K562 (cell line): Measurements from ENCODE around the gene TMEM86B. TPM values are rescaled to one million over a fixed set of nuclear protein-coding genes. Genes with fewer than 3 reads are reported as not detected.

Experiments used
- ARHGAP35 ChIP-seq: fragments of 450-650 bp; IDR thresholded peaks from 2 replicates; pipeline ENCODE4 v1.6.1; 2018; ENCODE audit not compliant: partially characterized antibody
- ATF1 ChIP-seq, 2 experiments: fragments of 450-650 bp in 1 of 2; IDR thresholded peaks; 2 replicates each; pipeline ENCODE4 v1.6.1; 2016; ENCODE audit warnings: missing compliant biosample characterization in 1 of 2, missing genetic modification characterization in 1 of 2
- BRD9 ChIP-seq: fragments of 450-650 bp; IDR thresholded peaks from 2 replicates; pipeline ENCODE4 v1.6.1; 2018; ENCODE audit warnings: low read depth; ENCODE audit not compliant: partially characterized antibody
- GABPA ChIP-seq: fragments of 200-800 bp; sonication (Bioruptor generic); conservative IDR thresholded peaks from 2 replicates; pipeline ENCODE4 v1.6.1; 2016; ENCODE audit warnings: low read depth, missing genetic modification characterization, missing compliant biosample characterization
- MBD2 ChIP-seq: sonication (generic); IDR thresholded peaks from 2 replicates; pipeline ENCODE4 v1.6.1; 2016; ENCODE audit warnings: low read depth, borderline replicate concordance
- NCOA6 ChIP-seq: fragments of 450-650 bp; IDR thresholded peaks from 2 replicates; pipeline ENCODE4 v1.6.1; 2017; ENCODE audit warnings: mild to moderate bottlenecking
- NR2C2 ChIP-seq, 2 experiments: fragments of 200-800 bp in 1 of 2; sonication (Bioruptor generic) in 1 of 2; sonication (generic) in 1 of 2; formaldehyde crosslinking in 1 of 2; IDR thresholded peaks; 2 replicates each; pipeline versions ENCODE4 v1.6.1 to v1.8.0; 2016 to 2022; ENCODE audit warnings: mild to moderate bottlenecking in 1 of 2, missing compliant biosample characterization in 1 of 2, missing genetic modification characterization in 1 of 2, missing genetic modification reagents in 1 of 2
- PML ChIP-seq: IDR thresholded peaks from 2 replicates; pipeline ENCODE4 v1.6.1; 2012; ENCODE audit warnings: low read length, inconsistent platforms
- PURB ChIP-seq: sonication (generic); formaldehyde crosslinking; IDR thresholded peaks from 2 replicates; pipeline ENCODE4 v1.9.0; 2021; ENCODE audit warnings: low read depth, mild to moderate bottlenecking, missing genetic modification reagents
- ZNF592 ChIP-seq: fragments of 450-650 bp; IDR thresholded peaks from 2 replicates; pipeline ENCODE4 v1.6.1; 2017; ENCODE audit warnings: antibody characterized with exemption, mild to moderate bottlenecking
- polyA plus RNA-seq, 8 experiments: library from polyadenylated mRNA; depleted of rRNA in 4 of 8; stranded (reverse) in 5 of 8; unstranded in 3 of 8; fragments of >200 nt; fragmentation: Nextera tagmentation in 2 of 8; fragmentation: Illumina TruSeq in 1 of 8; extraction: Ambion mirVana in 2 of 8; extraction: Trizol in 1 of 8; gene quantifications; 2 replicates each; pipeline versions ENCODE4 v1.2.1 to v1.2.3, GENCODE V29; 2011 to 2014; ENCODE audit warnings: inconsistent platforms in 1 of 8, missing spikeins in 1 of 8
- total RNA-seq, 7 experiments: library from RNA; depleted of rRNA in 6 of 7; stranded (reverse); fragments of >200 nt in 6 of 7; fragmentation: Illumina TruSeq in 2 of 7; extraction: Trizol in 2 of 7; gene quantifications; 2 replicates each; pipeline versions ENCODE4 v1.2.1 to v1.2.3, GENCODE V29; 2011 to 2021; ENCODE audit warnings: low replicate concordance in 1 of 7
- TF ChIP-seq, protein P1 (sequence below): fragments of 250-450 bp; sonication (Bioruptor Pico); IDR thresholded peaks from 2 replicates; pipeline ENCODE4 v1.8.0; 2022; ENCODE audit warnings: moderate library complexity, mild to moderate bottlenecking, inconsistent platforms

The TMEM86B gene
- total and polyA plus RNA-seq, 9 of the 15 experiments (the other 6 are each of a cell fraction or from before 2014, with no cell fraction given): 0.28 to 7.9 (median 2.1) TPM

- TF ChIP-seq NCOA6 (no peak), MBD2 (peak; percentile 76; the same call in 1 of the 2 replicates), PURB (CRISPR knock-in tag) (no peak), BRD9 (no peak), ZNF592 (peak; percentile 90), ATF1 (CRISPR knock-in tag; IDR thresholded peaks at IDR 0.05) (no peak), ATF1 (tag; IDR thresholded peaks at IDR 0.05) (peak; percentile 51), NR2C2 (CRISPR knock-in tag; IDR thresholded peaks at IDR 0.05) (peak; percentile 6; the same call in 1 of the 2 replicates), NR2C2 (tag; IDR thresholded peaks at IDR 0.05) (peak; percentile 35; the same call in 1 of the 2 replicates), GABPA (peak; percentile 72), ARHGAP35 (no peak), PML (no peak)
- TF ChIP-seq, protein P1, sequence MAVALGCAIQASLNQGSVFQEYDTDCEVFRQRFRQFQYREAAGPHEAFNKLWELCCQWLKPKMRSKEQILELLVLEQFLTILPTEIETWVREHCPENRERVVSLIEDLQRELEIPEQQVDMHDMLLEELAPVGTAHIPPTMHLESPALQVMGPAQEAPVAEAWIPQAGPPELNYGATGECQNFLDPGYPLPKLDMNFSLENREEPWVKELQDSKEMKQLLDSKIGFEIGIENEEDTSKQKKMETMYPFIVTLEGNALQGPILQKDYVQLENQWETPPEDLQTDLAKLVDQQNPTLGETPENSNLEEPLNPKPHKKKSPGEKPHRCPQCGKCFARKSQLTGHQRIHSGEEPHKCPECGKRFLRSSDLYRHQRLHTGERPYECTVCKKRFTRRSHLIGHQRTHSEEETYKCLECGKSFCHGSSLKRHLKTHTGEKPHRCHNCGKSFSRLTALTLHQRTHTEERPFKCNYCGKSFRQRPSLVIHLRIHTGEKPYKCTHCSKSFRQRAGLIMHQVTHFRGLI (CRISPR knock-in tag): no peak
Measured at GRCh38 chr19:55178781-55179599, 49.6 kb downstream of the TMEM86B start (continued).
